Activated B cell treated with CpG ODN at 0.5 μM for 24 hours (primary cell): Measurements from ENCODE around the gene RERE. TPM values are rescaled to one million over a fixed set of nuclear protein-coding genes. Genes with fewer than 3 reads are reported as not detected.

ENCODE experiments used
- ATAC-seq: fragments of 200-7000 bp; cut with Tn5 transposase; one replicate; pipeline ENCODE4 v1.10.0; 2021; ENCODE audit warnings: low read depth, mild to moderate bottlenecking, moderate library complexity
- CTCF ChIA-PET: fragments of 350-600 bp; sonication (Branson Sonifier 250); formaldehyde crosslinking; loops from one replicate; lab custom pipeline; 2021; ENCODE audit warnings: antibody characterized with exemption; lab: Charles Lee
- POLR2A ChIA-PET: fragments of 350-600 bp; sonication (Branson Sonifier 250); formaldehyde crosslinking; loops from one replicate; lab custom pipeline; 2021; ENCODE audit warnings: antibody characterized with exemption; lab: Charles Lee
- DNase-seq: peaks from one replicate; pipeline ENCODE4 v3.0.0; 2022
- H3K27ac Mint-ChIP-seq: one replicate; pipeline ENCODE4 v1.8.0; 2020; ENCODE audit warnings: mixed read lengths
- H3K27me3 Mint-ChIP-seq: one replicate; pipeline ENCODE4 v1.8.0; 2021; ENCODE audit warnings: mixed read lengths
- H3K36me3 Mint-ChIP-seq: one replicate; pipeline ENCODE4 v1.8.0; 2021; ENCODE audit warnings: low read depth, mixed read lengths
- H3K4me1 Mint-ChIP-seq: one replicate; pipeline ENCODE4 v1.8.0; 2021; ENCODE audit warnings: mixed read lengths
- H3K4me3 Mint-ChIP-seq: one replicate; pipeline ENCODE4 v1.8.0; 2020; ENCODE audit warnings: mild to moderate bottlenecking, mixed read lengths
- H3K9me3 Mint-ChIP-seq: one replicate; pipeline ENCODE4 v1.8.0; 2020; ENCODE audit warnings: mixed read lengths
- intact Hi-C: fragments of 100-400 bp; cut with micrococcal nuclease; formaldehyde crosslinking; loops from one replicate; pipeline ENCODE4 v1.15.1; 2024
- total RNA-seq: library from RNA; stranded (reverse); gene quantifications from 2 replicates; pipeline ENCODE4 v1.2.3, GENCODE V29; 2022
- TF ChIP-seq, protein P1 (sequence below): fragments of 200-600 bp; IDR thresholded peaks from one replicate; pipeline ENCODE4 v1.8.0; 2022; ENCODE audit warnings: antibody characterized with exemption, mild to moderate bottlenecking

The RERE gene
- total RNA-seq, 1 donor from 2014 or later, result 98.8 TPM

DNA sequence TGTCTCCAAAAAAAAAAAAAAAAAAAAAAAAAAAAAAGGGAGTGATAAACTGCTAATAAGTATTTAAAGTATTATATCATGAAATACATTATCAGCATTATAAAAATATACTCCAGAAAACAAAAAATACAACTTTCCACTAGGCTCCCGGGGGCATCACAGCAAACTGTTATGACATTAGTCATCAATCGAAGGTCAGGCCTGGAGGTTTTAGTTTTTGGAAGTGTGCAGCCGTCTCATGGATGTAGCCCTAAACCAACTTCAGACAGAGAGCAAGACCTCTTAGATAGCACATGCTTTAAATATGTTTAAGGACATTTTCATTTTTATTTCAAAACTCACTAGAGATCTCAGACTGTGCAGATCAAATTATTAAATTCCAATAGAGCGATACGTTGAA, 106.3 kb downstream of the RERE start:
- TF ChIP-seq, protein P1, sequence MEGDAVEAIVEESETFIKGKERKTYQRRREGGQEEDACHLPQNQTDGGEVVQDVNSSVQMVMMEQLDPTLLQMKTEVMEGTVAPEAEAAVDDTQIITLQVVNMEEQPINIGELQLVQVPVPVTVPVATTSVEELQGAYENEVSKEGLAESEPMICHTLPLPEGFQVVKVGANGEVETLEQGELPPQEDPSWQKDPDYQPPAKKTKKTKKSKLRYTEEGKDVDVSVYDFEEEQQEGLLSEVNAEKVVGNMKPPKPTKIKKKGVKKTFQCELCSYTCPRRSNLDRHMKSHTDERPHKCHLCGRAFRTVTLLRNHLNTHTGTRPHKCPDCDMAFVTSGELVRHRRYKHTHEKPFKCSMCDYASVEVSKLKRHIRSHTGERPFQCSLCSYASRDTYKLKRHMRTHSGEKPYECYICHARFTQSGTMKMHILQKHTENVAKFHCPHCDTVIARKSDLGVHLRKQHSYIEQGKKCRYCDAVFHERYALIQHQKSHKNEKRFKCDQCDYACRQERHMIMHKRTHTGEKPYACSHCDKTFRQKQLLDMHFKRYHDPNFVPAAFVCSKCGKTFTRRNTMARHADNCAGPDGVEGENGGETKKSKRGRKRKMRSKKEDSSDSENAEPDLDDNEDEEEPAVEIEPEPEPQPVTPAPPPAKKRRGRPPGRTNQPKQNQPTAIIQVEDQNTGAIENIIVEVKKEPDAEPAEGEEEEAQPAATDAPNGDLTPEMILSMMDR, result no peak
- H3K4me1 Mint-ChIP-seq, result peaks cover 44% of the 10 kb centered on the region
- ChIA-PET POLR2A (interaction anchor here (1.0 kb wide), 1 partner anchor 10 kb away, joined by 5 read pairs; no protein-coding TSS in a partner anchor), CTCF (interaction anchor here (0.9 to 1.2 kb wide), 2 partner anchors 8 to 10 kb away, joined by 3 read pairs; no protein-coding TSS in a partner anchor)
- no peaks in the 10 kb centered on the region for H3K36me3 Mint-ChIP-seq
- peak overlapping the region; percentile 61 for H3K27ac Mint-ChIP-seq
- H3K27me3 Mint-ChIP-seq, result no peaks in the 10 kb centered on the region
- ATAC-seq (no peak), DNase-seq (no peak)
- intact Hi-C loops, result no loop called here
- peaks cover 2% of the 10 kb centered on the region for H3K9me3 Mint-ChIP-seq
- H3K4me3 Mint-ChIP-seq, result no peak overlapping the region

- intact Hi-C loops, result no loop called here
- peak overlapping the region; percentile 2 for H3K27ac Mint-ChIP-seq
- ChIA-PET POLR2A (no interaction called here), CTCF (interaction anchor here (1.6 kb wide), 1 partner anchor 18 kb away, joined by 6 read pairs; no protein-coding TSS in a partner anchor)
- TF ChIP-seq, protein P1, result no peak
- DNase-seq, result no peak
- no peak overlapping the region for H3K4me3 Mint-ChIP-seq
- no peak for ATAC-seq
- peaks cover 44% of the 10 kb centered on the region for H3K4me1 Mint-ChIP-seq
- peaks cover 2% of the 10 kb centered on the region for H3K9me3 Mint-ChIP-seq
- H3K36me3 Mint-ChIP-seq, result no peaks in the 10 kb centered on the region
- no peaks in the 10 kb centered on the region for H3K27me3 Mint-ChIP-seq
These were observed 109.2 kb downstream of the RERE start for GRCh38 chr1:8708259-8708658.

GRCh38 chr1:8706995-8707396, 110.4 kb downstream of the RERE start:
- H3K27ac Mint-ChIP-seq, result peak overlapping the region; percentile 42
- CTCF ChIA-PET, result interaction anchor here (1.3 to 1.6 kb wide), 2 partner anchors 11 to 19 kb away, joined by 4 to 6 read pairs; no protein-coding TSS in a partner anchor
- POLR2A ChIA-PET, result interaction anchor here (0.5 to 0.7 kb wide), 3 partner anchors 79 to 110 kb away, joined by 3 to 5 read pairs (median 4); partner anchors contain the start of gene RERE

DNA sequence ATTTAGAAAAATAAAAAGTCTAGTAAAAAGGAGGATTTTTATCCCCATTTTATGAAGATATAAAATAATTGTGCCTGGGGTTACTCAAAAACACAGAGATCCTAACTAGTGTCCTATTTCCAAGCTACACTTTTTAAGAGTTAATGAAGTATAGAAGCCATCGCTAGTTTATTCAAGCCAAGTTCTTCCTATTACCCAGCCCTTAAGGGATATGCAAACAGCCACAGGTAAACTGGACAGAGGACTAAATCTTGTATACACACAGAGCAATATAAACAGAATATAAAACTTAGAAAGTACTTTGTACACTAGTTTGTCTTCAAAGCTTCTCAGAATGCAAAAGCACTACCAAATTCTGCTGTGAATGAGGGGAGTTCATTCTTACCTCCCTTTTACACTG, 111.1 kb downstream of the RERE start:
- ATAC-seq (no peak), DNase-seq (no peak)
- peaks cover 43% of the 10 kb centered on the region for H3K4me1 Mint-ChIP-seq
- H3K27me3 Mint-ChIP-seq, result no peaks in the 10 kb centered on the region
- H3K36me3 Mint-ChIP-seq, result no peaks in the 10 kb centered on the region
- ChIA-PET CTCF (interaction anchor here (1.3 to 1.6 kb wide), 2 partner anchors 12 to 20 kb away, joined by 4 to 6 read pairs; no protein-coding TSS in a partner anchor), POLR2A (interaction anchor here (0.6 to 0.8 kb wide), 2 partner anchors 79 to 113 kb away, joined by 4 to 6 read pairs; no protein-coding TSS in a partner anchor)
- H3K27ac Mint-ChIP-seq, result peak overlapping the region; percentile 20
- TF ChIP-seq, protein P1, result no peak
- H3K9me3 Mint-ChIP-seq, result peaks cover 2% of the 10 kb centered on the region
- intact Hi-C loops, result no loop called here
- H3K4me3 Mint-ChIP-seq, result no peak overlapping the region

More at GRCh38 chr1:8706995-8707396, 110.4 kb downstream of the RERE start:
- Mint-ChIP-seq H3K4me3 (no peak overlapping the region), H3K36me3 (no peaks in the 10 kb centered on the region), H3K9me3 (peaks cover 2% of the 10 kb centered on the region), H3K4me1 (peaks cover 41% of the 10 kb centered on the region), H3K27me3 (no peaks in the 10 kb centered on the region)
- DNase-seq (no peak), ATAC-seq (no peak)
- TF ChIP-seq, protein P1, result no peak
- intact Hi-C loops, result no loop called here

DNA sequence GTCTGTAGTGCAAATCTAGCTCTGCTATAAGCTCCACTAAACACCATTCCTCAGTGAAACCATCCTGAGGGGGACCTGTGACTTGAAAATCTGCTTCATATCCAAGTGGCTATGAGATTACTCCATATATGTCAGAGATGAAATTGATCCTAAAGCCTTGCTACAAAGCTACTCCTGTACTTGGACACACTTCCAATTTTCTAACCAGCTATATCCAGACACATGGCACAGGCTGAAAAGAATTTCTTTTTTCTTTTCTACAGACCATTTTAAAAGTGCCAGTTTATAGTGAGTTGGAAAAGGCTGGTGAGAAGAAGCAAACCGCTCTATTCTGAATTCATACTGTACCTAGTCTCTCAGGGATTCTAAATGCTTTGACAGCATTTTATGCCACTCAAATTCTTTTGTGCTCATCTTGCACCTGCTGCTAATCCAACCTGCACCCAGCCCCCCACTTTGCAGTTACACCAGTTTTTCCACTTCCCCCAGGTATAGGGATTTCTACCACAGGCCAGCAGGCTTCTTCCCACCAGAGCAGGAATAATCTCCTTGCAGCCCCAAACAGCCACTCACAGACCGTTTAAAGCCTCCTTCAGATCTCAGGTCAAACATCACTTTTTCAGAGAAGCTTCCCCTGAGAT, 112.5 kb downstream of the RERE start:
- TF ChIP-seq, protein P1, result no peak
- Mint-ChIP-seq H3K27ac (peak overlapping the region; percentile 51), H3K27me3 (no peaks in the 10 kb centered on the region), H3K9me3 (peaks cover 2% of the 10 kb centered on the region), H3K4me1 (peaks cover 50% of the 10 kb centered on the region), H3K36me3 (no peaks in the 10 kb centered on the region), H3K4me3 (no peak overlapping the region)
- ChIA-PET CTCF (interaction anchor here (2.4 to 2.5 kb wide), 2 partner anchors 21 to 144 kb away, joined by 12 to 15 read pairs; no protein-coding TSS in a partner anchor), POLR2A (interaction anchor here (0.6 to 2.3 kb wide), 2 partner anchors 281 to 1023 kb away, joined by 4 to 10 read pairs; no protein-coding TSS in a partner anchor)
- ATAC-seq (no peak), DNase-seq (no peak)
- intact Hi-C loops, result loop anchor here (5.0 kb wide), 3 partner anchors 43 to 112 kb away; partner anchors contain the start of gene RERE
